HepG2 (cell line): ENCODE data around the gene CELF2. TPM values are rescaled to one million over a fixed set of nuclear protein-coding genes. Genes with fewer than 3 reads are reported as not detected.
A peak's percentile ranks its signal among the peaks of the same experiment; 100 is the strongest.

ENCODE experiments used
- ATAC-seq: fragments of 200-7000 bp; cut with Tn5 transposase; 3 replicates; pipeline ENCODE4 v1.9.1; 2020; ENCODE audit warnings: mild to moderate bottlenecking, moderate library complexity
- BruUV-seq: library from RNA; stranded (reverse); fragments of 400-500 nt; replicated peaks from 2 replicates; lab custom pipeline; 2021; lab: Mats Ljungman, UMichigan
- CTCF ChIA-PET: fragments of 300-600 bp; formaldehyde crosslinking; extraction: SDS; loops from one replicate; lab custom pipeline; 2021; ENCODE audit warnings: low total read pairs, inconsistent platforms, low intra/inter-chr PET ratio; lab: Yijun Ruan, JAX
- POLR2A ChIA-PET: fragments of 350-600 bp; sonication (Branson Sonifier 250); formaldehyde crosslinking; loops from one replicate; lab custom pipeline; 2020; ENCODE audit warnings: antibody characterized with exemption, inconsistent platforms; lab: Yijun Ruan, JAX
- DNase-seq: peaks from one replicate; pipeline ENCODE4 v3.0.0-alpha.2; 2015; ENCODE audit warnings: low spot score
- FAIRE-seq: peaks from 3 replicates; lab custom pipeline; 2011; peaks lifted over from hg19 to GRCh38; lab: Jason Lieb, UNC
- H2AFZ ChIP-seq: one replicate; pipeline ENCODE4 v1.6.1; 2011; ENCODE audit warnings: low read length, inconsistent platforms
- H3K27ac ChIP-seq: fragments of 300-600 bp; 3 replicates; pipeline ENCODE4 v1.8.0; 2011; ENCODE audit warnings: mixed run types, mild to moderate bottlenecking, mixed read lengths, low read length, inconsistent platforms; ENCODE audit not compliant: insufficient read depth; ENCODE audit errors: extremely low read length
- H3K27me3 ChIP-seq, 2 experiments: fragments of 200-600 bp in 1 of 2; 2 replicates in 1 of 2; 3 replicates in 1 of 2; pipeline versions ENCODE4 v1.6.0 to v1.8.0; 2011; ENCODE audit warnings: low read length in 2 of 2, mild to moderate bottlenecking in 2 of 2, moderate library complexity in 2 of 2, inconsistent platforms in 1 of 2; ENCODE audit not compliant: insufficient read depth in 2 of 2, control insufficient read depth in 1 of 2
- H3K36me3 ChIP-seq, 2 experiments: fragments of 200-600 bp in 1 of 2; replicated peaks in 1 of 2; 2 replicates in 1 of 2; 3 replicates in 1 of 2; pipeline versions ENCODE4 v1.5.1 to v1.8.0; 2011; ENCODE audit warnings: low read length in 2 of 2, inconsistent platforms in 1 of 2; ENCODE audit not compliant: insufficient read depth in 2 of 2, control insufficient read depth in 1 of 2
- H3K4me1 ChIP-seq: 2 replicates; pipeline ENCODE4 v1.5.1; 2012; ENCODE audit warnings: low read length, inconsistent platforms; ENCODE audit not compliant: insufficient read depth
- H3K4me2 ChIP-seq: 2 replicates; pipeline ENCODE4 v1.6.0; 2011; ENCODE audit warnings: low read depth, low read length, inconsistent platforms
- H3K4me3 ChIP-seq, 3 experiments: fragments of 200-600 bp in 1 of 3; sonication (generic), shearing (Covaris generic) in 1 of 3; replicated peaks in 1 of 3; 2 replicates each; pipeline ENCODE4 v1.5.1; 2011 to 2016; ENCODE audit warnings: low read length in 3 of 3, inconsistent platforms in 2 of 3, low read depth in 2 of 3, mild to moderate bottlenecking in 2 of 3, control low read depth in 1 of 3, mixed read lengths in 1 of 3; ENCODE audit not compliant: insufficient read depth in 1 of 3
- H3K79me2 ChIP-seq: one replicate; pipeline ENCODE4 v1.6.1; 2011; ENCODE audit warnings: low read length, inconsistent platforms; ENCODE audit not compliant: insufficient read depth
- H3K9ac ChIP-seq: 2 replicates; pipeline ENCODE4 v1.6.0; 2011; ENCODE audit warnings: mild to moderate bottlenecking, low read depth, low read length, inconsistent platforms; ENCODE audit not compliant: insufficient read depth
- H3K9me3 ChIP-seq: 2 replicates; pipeline ENCODE4 v1.5.1; 2012; ENCODE audit warnings: mild to moderate bottlenecking, low read length
- H4K20me1 ChIP-seq: 2 replicates; pipeline ENCODE4 v1.6.0; 2011; ENCODE audit warnings: inconsistent platforms, mild to moderate bottlenecking, low read length, moderate library complexity; ENCODE audit not compliant: insufficient read depth
- ZBTB7B ChIP-seq: sonication (generic); formaldehyde crosslinking; IDR thresholded peaks from 2 replicates; pipeline ENCODE4 v1.4.0; 2020; ENCODE audit warnings: missing genetic modification reagents
- ZNF292 ChIP-seq: sonication (generic); formaldehyde crosslinking; IDR thresholded peaks from 2 replicates; pipeline ENCODE4 v1.8.1; 2022; ENCODE audit warnings: mild to moderate bottlenecking, low read depth, missing genetic modification reagents, borderline replicate concordance
- ZNF354B ChIP-seq: sonication (generic); formaldehyde crosslinking; IDR thresholded peaks from 2 replicates; pipeline ENCODE4 v1.8.0; 2022; ENCODE audit warnings: mild to moderate bottlenecking, missing genetic modification reagents
- ZNF367 ChIP-seq: sonication (generic); formaldehyde crosslinking; IDR thresholded peaks from 2 replicates; pipeline ENCODE4 v1.4.0; 2020; ENCODE audit warnings: missing genetic modification reagents, borderline replicate concordance
- ZNF446 ChIP-seq: sonication (generic); formaldehyde crosslinking; IDR thresholded peaks from 2 replicates; pipeline ENCODE4 v1.5.0; 2020; ENCODE audit warnings: mild to moderate bottlenecking, missing genetic modification reagents
- ZNF678 ChIP-seq: sonication (generic); formaldehyde crosslinking; IDR thresholded peaks from 2 replicates; pipeline ENCODE4 v1.4.0; 2020; ENCODE audit warnings: mild to moderate bottlenecking, missing genetic modification reagents
- WGBS: methylation state at CpG from one replicate; pipeline ENCODE4 v1.1.6; 2017; ENCODE audit warnings: low lambda C conversion rate; 5-methylcytosine and 5-hydroxymethylcytosine counted together
- in situ Hi-C: cut with HindIII; loops from 2 replicates; pipeline ENCODE4 v1.10.0; 2017; ENCODE audit warnings: low pct_unique_long_range_greater_than_20kb; ENCODE audit not compliant: extremely low pct_ligation_motif_present
- intact Hi-C: fragments of 100-400 bp; cut with micrococcal nuclease; formaldehyde crosslinking; loops from one replicate; pipeline ENCODE4 v1.10.0; 2022; ENCODE audit not compliant: unreplicated experiment
- polyA plus RNA-seq, 8 experiments: library from polyadenylated mRNA; depleted of rRNA in 3 of 8; stranded (reverse) in 7 of 8; unstranded in 1 of 8; fragments of >200 nt; fragmentation: Illumina TruSeq in 4 of 8; extraction: Trizol in 4 of 8; gene quantifications; 2 replicates each; pipeline versions ENCODE4 v1.2.1 to v1.2.3, GENCODE V29; 2011 to 2016; ENCODE audit warnings: low read depth in 4 of 8, missing spikeins in 1 of 8, mixed read lengths in 1 of 8; ENCODE audit not compliant: insufficient read depth in 1 of 8
- total RNA-seq, 5 experiments: library from RNA; depleted of rRNA; stranded (reverse); fragments of >200 nt; fragmentation: Illumina TruSeq; extraction: Trizol; gene quantifications; 2 replicates each; pipeline ENCODE4 v1.2.3, GENCODE V29; 2016; ENCODE audit warnings: low read depth in 1 of 5
- TF ChIP-seq, protein P1 (sequence below): sonication (generic); formaldehyde crosslinking; IDR thresholded peaks from 2 replicates; pipeline ENCODE4 v1.4.0; 2020; ENCODE audit warnings: missing genetic modification reagents; ENCODE audit errors: not compliant biosample characterization
- TF ChIP-seq, protein P2 (sequence below): sonication (generic); formaldehyde crosslinking; IDR thresholded peaks from 2 replicates; pipeline ENCODE4 v1.5.0; 2020; ENCODE audit warnings: mild to moderate bottlenecking, missing genetic modification reagents, borderline replicate concordance
- TF ChIP-seq, protein P3 (sequence below): fragments of 450-650 bp; IDR thresholded peaks from 2 replicates; pipeline ENCODE4 v1.6.1; 2017; ENCODE audit warnings: mild to moderate bottlenecking
- TF ChIP-seq, protein P4 (sequence below): IDR thresholded peaks from 2 replicates; pipeline ENCODE4 v1.6.1; 2012; ENCODE audit warnings: low read length, improper control_type of control experiment

Gene CELF2
- total and polyA plus RNA-seq, 2 of the 13 experiments (the other 11 are each of a cell fraction or from before 2014, with no cell fraction given), result not detected

DNA sequence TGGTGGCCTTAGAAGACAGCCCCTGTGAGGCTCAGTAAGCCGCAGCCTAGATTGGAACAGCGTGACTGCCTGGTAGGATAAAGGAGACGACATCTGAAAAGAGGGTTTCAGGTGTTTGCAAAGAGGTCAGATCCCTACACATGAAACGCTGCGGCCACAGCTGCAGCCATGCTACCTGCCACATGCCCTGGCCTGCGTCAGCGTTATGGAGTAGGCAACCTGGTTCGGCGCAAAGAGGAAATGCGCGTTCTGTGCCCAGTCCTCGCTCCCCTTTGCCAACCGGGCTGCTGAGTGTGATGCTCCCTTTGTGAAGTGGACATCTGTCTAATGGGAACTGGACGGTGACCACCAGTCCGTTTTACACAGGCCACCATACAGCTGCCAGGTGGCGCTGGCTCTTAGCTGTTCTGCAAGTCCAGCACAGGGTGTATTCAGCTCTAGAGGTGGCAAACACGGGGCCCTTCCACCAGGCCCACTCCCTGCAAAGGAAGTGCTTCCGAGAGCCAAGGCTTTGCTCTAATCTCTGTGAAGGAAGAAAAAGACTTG, 160.3 kb downstream of the CELF2 start:
- H3K9ac ChIP-seq, result no peak overlapping the region
- no TSS peak for BruUV-seq
- no peaks in the 10 kb centered on the region for H3K4me1 ChIP-seq
- no peak for FAIRE-seq
- peaks cover 0 to 32% of the 10 kb centered on the region in 2 experiments; a peak in 3 of 5 replicates for H3K27me3 ChIP-seq
- CTCF ChIA-PET, result no interaction called here
- in situ Hi-C loops, result no loop called here
- ATAC-seq, result peak; percentile 62; the same call in 1 of the 3 replicates
- H3K4me3 ChIP-seq, result no peak overlapping the region
- no peak overlapping the region for H3K27ac ChIP-seq
- H4K20me1 ChIP-seq, result no peaks in the 10 kb centered on the region
- no peaks in the 10 kb centered on the region for H3K9me3 ChIP-seq
- POLR2A ChIA-PET, result no interaction called here
- TF ChIP-seq, protein P1, sequence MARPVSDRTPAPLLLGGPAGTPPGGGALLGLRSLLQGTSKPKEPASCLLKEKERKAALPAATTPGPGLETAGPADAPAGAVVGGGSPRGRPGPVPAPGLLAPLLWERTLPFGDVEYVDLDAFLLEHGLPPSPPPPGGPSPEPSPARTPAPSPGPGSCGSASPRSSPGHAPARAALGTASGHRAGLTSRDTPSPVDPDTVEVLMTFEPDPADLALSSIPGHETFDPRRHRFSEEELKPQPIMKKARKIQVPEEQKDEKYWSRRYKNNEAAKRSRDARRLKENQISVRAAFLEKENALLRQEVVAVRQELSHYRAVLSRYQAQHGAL (CRISPR knock-in tag), result no peak
- TF ChIP-seq ZBTB7B (no peak), ZNF678 (CRISPR knock-in tag) (no peak), ZNF354B (CRISPR knock-in tag) (no peak), ZNF446 (CRISPR knock-in tag) (no peak), ZNF292 (no peak), ZNF367 (CRISPR knock-in tag) (no peak)
- TF ChIP-seq, protein P2, sequence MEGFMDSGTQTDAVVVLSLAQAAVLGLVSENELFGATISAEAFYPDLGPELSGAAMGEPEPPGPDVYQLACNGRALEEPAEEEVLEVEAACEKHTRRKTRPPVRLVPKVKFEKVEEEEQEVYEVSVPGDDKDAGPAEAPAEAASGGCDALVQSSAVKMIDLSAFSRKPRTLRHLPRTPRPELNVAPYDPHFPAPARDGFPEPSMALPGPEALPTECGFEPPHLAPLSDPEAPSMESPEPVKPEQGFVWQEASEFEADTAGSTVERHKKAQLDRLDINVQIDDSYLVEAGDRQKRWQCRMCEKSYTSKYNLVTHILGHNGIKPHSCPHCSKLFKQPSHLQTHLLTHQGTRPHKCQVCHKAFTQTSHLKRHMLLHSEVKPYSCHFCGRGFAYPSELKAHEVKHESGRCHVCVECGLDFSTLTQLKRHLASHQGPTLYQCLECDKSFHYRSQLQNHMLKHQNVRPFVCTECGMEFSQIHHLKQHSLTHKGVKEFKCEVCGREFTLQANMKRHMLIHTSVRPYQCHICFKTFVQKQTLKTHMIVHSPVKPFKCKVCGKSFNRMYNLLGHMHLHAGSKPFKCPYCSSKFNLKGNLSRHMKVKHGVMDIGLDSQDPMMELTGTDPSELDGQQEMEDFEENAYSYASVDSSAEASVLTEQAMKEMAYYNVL (CRISPR knock-in tag), result no peak
- TF ChIP-seq, protein P3, sequence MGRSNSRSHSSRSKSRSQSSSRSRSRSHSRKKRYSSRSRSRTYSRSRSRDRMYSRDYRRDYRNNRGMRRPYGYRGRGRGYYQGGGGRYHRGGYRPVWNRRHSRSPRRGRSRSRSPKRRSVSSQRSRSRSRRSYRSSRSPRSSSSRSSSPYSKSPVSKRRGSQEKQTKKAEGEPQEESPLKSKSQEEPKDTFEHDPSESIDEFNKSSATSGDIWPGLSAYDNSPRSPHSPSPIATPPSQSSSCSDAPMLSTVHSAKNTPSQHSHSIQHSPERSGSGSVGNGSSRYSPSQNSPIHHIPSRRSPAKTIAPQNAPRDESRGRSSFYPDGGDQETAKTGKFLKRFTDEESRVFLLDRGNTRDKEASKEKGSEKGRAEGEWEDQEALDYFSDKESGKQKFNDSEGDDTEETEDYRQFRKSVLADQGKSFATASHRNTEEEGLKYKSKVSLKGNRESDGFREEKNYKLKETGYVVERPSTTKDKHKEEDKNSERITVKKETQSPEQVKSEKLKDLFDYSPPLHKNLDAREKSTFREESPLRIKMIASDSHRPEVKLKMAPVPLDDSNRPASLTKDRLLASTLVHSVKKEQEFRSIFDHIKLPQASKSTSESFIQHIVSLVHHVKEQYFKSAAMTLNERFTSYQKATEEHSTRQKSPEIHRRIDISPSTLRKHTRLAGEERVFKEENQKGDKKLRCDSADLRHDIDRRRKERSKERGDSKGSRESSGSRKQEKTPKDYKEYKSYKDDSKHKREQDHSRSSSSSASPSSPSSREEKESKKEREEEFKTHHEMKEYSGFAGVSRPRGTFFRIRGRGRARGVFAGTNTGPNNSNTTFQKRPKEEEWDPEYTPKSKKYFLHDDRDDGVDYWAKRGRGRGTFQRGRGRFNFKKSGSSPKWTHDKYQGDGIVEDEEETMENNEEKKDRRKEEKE, result no peak
- TF ChIP-seq, protein P4, sequence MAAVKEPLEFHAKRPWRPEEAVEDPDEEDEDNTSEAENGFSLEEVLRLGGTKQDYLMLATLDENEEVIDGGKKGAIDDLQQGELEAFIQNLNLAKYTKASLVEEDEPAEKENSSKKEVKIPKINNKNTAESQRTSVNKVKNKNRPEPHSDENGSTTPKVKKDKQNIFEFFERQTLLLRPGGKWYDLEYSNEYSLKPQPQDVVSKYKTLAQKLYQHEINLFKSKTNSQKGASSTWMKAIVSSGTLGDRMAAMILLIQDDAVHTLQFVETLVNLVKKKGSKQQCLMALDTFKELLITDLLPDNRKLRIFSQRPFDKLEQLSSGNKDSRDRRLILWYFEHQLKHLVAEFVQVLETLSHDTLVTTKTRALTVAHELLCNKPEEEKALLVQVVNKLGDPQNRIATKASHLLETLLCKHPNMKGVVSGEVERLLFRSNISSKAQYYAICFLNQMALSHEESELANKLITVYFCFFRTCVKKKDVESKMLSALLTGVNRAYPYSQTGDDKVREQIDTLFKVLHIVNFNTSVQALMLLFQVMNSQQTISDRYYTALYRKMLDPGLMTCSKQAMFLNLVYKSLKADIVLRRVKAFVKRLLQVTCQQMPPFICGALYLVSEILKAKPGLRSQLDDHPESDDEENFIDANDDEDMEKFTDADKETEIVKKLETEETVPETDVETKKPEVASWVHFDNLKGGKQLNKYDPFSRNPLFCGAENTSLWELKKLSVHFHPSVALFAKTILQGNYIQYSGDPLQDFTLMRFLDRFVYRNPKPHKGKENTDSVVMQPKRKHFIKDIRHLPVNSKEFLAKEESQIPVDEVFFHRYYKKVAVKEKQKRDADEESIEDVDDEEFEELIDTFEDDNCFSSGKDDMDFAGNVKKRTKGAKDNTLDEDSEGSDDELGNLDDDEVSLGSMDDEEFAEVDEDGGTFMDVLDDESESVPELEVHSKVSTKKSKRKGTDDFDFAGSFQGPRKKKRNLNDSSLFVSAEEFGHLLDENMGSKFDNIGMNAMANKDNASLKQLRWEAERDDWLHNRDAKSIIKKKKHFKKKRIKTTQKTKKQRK, result no peak
- TF ChIP-seq, all 625 proteins: peak for 0
- Histone ChIP-seq H3K36me3 (no peaks in the 10 kb centered on the region), H2AFZ (no peak overlapping the region), H3K79me2 (no peaks in the 10 kb centered on the region), H3K4me2 (no peak overlapping the region)
- intact Hi-C loops, result no loop called here
- no peak for DNase-seq
- 48% methylated on average over 5 of the region's 18 CpGs for WGBS
